ENCODE results near the gene DLG2.

The DLG2 gene

DNA sequence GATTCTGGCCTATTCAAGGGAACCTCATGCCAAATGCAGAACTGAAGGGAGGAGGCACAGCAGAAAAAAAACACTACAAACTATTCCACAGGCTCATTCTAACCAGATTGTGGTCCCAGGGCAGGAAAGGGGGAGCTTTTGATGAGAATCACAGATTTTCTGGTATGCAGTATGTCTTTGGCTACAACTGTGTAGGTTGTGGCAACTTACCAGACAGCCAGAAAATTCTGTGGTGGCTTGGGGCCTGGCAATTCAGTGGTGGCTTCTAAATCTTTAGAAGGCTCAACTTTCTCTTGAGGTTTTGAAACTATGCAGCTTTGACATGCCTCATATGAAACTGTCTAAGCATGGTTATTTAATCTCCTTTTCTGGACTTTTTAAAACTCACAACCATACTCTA is 1490.2 kb downstream of the DLG2 start:
- TF ChIP-seq, protein P1, sequence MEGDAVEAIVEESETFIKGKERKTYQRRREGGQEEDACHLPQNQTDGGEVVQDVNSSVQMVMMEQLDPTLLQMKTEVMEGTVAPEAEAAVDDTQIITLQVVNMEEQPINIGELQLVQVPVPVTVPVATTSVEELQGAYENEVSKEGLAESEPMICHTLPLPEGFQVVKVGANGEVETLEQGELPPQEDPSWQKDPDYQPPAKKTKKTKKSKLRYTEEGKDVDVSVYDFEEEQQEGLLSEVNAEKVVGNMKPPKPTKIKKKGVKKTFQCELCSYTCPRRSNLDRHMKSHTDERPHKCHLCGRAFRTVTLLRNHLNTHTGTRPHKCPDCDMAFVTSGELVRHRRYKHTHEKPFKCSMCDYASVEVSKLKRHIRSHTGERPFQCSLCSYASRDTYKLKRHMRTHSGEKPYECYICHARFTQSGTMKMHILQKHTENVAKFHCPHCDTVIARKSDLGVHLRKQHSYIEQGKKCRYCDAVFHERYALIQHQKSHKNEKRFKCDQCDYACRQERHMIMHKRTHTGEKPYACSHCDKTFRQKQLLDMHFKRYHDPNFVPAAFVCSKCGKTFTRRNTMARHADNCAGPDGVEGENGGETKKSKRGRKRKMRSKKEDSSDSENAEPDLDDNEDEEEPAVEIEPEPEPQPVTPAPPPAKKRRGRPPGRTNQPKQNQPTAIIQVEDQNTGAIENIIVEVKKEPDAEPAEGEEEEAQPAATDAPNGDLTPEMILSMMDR (IDR thresholded peaks at IDR 0.05; ENCODE audit: low read depth, low read length), result no peak
- no peak for DNase-seq (ENCODE audit: extremely low read depth, low read depth)

DNA sequence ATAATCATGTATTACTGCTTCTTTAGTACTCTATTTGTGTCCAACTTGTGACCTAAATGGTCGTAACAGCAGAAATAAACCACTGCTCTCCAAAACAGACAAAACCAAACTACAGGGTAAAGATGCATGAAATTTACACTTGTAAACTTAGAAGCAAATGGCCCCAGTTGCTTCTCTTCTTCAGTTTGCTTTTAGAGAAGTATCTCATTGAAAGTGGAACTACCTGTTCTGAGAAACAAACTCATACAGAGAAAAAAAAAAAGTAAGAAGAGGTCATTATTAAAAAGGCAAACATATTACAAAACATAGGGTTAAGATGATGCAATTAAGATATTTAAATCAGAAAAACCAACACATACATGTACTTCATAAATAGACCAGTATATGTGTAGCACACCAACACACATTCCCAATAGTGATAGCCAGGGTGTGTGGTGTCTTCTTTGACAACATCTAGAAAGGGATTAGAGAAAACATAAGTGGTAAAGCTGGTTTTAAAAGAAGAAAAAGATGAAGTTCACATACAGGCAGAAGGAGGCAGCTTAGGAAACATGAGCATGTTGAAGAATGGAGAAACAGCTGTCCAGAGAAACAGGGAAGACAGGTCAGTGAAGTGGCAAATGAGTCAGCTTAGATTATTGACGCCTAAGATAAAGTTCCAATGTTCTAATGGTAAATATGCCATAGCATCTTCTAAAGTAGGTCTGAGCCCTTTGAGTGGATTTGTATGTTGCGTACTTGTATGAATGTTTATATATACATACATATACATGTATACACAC is 1496.3 kb downstream of the DLG2 start:
- DNase-seq (ENCODE audit: extremely low read depth, low read depth), result no peak
- TF ChIP-seq, protein P1 (IDR thresholded peaks at IDR 0.05; ENCODE audit: low read depth, low read length), result no peak

DNA sequence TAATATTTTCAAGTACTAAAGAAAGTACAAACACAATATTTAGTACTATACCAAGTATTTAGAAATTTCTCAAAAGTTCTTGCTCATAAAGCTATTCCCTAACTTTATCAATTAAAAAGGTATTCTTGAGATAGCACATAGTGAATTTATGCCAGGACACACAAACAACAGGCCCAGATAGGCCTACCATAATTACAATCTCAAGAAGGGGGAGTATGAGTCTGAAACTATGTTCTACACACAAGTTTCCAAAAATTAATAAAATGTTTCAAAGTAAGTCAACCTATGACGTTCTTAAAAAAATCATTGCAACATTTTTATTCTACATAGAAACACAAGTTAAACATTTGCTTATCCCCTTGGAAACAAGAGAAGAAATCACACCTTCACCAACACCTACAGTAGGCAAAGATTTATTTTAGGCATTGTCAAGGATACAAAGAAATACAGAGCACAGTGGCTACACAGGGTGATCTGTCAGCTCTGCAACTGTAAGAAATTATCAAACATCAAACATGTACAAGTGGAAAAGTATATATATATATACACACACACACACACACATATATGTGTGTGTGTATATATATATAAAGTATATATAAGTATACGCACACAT is 1497.1 kb downstream of the DLG2 start:
- TF ChIP-seq, protein P1 (IDR thresholded peaks at IDR 0.05; ENCODE audit: low read depth, low read length), result no peak
- no peak for DNase-seq (ENCODE audit: extremely low read depth, low read depth)

DNA sequence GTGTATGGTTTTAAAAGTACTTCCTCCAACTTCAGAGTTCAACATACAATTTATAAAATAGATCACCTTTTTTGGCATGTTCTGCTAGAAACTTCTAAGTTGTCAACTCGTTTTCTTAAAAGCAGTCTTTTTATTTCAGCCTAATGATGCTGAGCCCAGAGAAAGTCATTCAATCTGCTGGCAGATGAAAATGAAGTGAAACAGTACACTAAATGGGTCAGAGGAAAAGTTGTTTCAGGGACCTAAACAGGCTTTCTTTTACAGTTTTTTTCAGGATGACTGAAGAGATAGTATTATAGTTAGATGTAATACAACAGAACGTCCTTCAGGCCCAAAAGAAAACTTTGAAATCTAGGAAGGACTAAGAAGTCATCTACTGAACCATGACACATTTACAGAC is 1498.3 kb downstream of the DLG2 start:
- TF ChIP-seq, protein P1 (IDR thresholded peaks at IDR 0.05; ENCODE audit: low read depth, low read length), result no peak
- no peak for DNase-seq (ENCODE audit: extremely low read depth, low read depth)

DNA sequence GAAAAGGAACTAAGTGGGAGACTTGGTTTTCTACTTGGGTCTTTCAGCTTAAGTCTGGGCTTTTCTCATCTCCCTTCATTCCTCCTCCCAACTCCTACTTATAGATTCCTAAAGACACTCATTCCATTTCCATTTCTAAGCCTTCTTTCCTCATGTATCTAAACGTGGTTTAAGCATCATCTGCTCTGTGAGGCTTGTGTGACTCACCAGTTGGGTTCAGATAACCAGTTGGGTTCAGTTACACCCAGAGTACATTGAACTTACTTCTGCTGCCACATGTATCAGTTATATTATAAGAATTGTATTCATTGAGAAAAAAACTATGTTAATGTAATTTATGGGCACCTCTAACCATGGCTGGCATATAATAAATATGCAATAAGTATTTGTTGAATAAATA is 1509.8 kb downstream of the DLG2 start:
- no peak for DNase-seq (ENCODE audit: extremely low read depth, low read depth)
- TF ChIP-seq, protein P1 (IDR thresholded peaks at IDR 0.05; ENCODE audit: low read depth, low read length), result no peak

DNA sequence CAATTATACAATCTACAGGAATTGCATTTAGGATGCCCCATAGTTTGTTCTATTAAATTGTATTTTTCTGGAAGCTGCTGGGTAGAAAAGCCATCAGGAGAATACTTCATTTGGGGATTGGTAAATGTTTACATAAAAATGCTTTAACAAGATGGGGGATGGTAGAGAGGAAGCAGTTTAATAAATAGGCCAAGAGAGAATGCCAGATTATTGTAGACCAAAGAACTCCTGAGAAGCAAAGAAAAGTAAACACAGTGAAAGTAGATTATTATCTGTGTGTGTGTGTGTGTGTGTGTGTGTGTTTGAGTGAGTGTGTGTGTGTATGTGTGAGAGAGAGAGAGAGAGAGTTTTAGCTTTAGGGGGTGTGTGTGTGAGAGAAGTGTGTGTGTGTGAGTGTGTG is 1520.6 kb downstream of the DLG2 start:
- DNase-seq (ENCODE audit: extremely low read depth, low read depth), result no peak
- TF ChIP-seq, protein P1 (IDR thresholded peaks at IDR 0.05; ENCODE audit: low read depth, low read length), result no peak

DNA sequence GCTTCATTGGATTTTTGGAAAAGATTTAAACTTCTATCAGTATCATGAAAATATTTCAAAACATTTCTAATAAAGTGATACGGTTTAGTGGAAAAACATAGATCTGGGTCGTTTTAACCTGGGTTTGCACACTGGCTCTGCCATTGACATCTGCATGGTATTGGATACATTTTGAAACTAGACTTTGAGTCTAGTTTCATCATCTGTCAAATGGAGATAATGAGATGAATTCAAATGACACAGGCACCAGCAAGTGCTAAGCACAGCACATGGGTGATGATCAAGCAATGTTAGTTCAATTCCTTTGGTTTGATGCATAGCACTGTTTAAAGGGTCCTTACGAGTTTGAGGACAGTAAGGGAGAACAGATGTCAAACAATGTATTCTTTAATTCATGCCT is 1522.0 kb downstream of the DLG2 start:
- no peak for DNase-seq (ENCODE audit: extremely low read depth, low read depth)
- TF ChIP-seq, protein P1 (IDR thresholded peaks at IDR 0.05; ENCODE audit: low read depth, low read length), result no peak
